Measurements from ENCODE around the gene RASGRP4.

- TF ChIP-seq EP300 (IDR thresholded peaks at IDR 0.05) (no peak), POLR2A (IDR thresholded peaks at IDR 0.05) (no peak), CTCF (IDR thresholded peaks at IDR 0.05) (no peak)
Measured at GRCh38 chr19:38434549-38435051, 8.6 kb upstream of the RASGRP4 start.
